ENCODE data around the gene PNPLA6.
A peak's percentile ranks its signal among the peaks of the same experiment; 100 is the strongest.

Gene PNPLA6

DNA sequence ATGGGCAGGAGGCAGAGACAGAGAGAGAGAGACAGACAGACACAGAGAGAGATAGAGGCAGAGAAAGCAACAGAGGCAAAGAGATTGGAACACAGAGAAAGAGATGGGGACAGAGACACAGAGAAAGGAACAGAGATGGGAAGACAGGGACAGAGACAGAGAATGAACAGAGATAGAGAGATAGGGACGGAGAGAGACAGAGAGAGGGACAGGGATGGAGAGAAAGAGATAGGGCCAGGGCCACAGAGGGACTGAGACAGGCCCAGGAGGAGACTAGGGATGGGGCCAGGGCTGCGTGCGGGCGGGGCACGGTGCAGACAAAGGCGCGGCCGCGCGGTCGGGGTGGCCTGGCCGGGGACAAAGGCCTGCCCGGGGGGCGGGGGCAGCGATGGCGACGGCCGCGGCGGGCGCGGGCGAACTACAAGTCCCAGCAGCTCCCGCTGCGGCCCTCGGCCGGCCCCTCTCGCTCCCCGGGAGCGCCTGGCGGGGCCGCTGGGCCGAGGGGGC, 19.8 kb upstream of the PNPLA6 start, which contains the start of gene ZNF358:
Gene ZNF358, plus strand, starts transcription at position 459 of the 507 bp plus-strand sequence. CDS start 3,140 bp downstream, outside the sequence.
- DNase-seq, result peak; percentile 11

DNA sequence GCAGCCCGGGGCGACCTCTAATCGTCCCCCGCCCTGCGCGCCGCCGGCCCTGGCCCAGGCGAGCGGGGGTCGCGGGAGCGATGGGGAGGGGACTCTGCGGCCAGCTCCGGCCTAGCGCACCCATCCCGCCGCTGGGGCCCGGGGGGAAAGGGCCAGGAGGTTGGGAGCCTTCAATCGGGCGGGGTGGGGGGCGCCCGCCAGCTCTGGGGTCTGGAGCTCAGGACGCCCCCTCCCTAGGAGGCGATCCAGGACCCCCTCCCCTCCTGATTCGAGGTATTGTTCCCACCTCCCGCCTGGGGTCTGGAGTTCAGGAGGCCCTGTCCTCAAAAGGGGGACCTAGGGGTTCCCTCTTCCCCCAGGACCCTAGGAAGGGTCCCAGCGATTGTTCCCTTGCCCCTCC, 19.2 kb upstream of the PNPLA6 start:
- DNase-seq, result no peak

DNA sequence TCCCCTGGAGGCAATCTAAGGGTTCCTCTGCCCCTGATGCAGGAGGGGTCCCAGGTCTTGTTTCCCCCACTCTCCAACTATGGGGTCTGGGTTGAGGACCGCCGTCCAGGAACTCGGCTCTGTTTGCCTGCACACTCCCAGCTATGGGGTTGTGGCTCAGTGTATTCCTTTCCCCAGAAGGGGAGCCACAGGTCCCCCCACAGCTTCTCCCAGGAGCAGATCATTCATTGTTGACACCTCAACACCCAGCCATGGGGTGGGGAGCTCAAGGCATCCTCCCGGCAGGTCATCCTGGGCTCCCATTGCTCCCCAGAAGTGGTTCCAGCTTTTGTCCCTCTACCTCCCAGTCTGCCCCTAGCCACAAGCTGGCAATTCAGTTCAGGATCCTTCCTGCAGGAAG, 18.6 kb upstream of the PNPLA6 start:
- no peak for DNase-seq

DNA sequence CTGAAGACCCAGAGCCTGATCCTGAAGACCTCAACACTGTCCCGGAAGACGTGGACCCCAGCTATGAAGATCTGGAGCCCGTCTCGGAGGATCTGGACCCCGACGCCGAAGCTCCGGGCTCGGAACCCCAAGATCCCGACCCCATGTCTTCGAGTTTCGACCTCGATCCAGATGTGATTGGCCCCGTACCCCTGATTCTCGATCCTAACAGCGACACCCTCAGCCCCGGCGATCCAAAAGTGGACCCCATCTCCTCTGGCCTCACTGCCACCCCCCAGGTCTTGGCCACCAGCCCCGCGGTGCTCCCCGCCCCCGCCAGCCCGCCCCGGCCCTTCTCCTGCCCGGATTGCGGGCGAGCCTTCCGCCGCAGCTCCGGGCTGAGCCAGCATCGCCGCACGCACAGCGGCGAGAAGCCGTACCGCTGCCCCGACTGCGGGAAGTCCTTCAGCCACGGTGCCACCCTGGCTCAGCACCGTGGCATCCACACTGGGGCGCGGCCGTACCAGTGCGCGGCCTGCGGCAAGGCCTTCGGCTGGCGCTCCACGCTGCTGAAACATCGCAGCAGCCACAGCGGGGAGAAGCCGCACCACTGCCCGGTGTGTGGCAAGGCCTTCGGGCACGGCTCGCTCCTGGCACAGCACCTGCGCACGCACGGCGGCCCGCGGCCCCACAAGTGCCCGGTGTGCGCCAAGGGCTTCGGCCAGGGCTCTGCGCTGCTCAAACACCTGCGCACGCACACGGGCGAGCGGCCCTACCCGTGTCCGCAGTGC, 16.0 kb upstream of the PNPLA6 start:
- DNase-seq, result no peak

DNA sequence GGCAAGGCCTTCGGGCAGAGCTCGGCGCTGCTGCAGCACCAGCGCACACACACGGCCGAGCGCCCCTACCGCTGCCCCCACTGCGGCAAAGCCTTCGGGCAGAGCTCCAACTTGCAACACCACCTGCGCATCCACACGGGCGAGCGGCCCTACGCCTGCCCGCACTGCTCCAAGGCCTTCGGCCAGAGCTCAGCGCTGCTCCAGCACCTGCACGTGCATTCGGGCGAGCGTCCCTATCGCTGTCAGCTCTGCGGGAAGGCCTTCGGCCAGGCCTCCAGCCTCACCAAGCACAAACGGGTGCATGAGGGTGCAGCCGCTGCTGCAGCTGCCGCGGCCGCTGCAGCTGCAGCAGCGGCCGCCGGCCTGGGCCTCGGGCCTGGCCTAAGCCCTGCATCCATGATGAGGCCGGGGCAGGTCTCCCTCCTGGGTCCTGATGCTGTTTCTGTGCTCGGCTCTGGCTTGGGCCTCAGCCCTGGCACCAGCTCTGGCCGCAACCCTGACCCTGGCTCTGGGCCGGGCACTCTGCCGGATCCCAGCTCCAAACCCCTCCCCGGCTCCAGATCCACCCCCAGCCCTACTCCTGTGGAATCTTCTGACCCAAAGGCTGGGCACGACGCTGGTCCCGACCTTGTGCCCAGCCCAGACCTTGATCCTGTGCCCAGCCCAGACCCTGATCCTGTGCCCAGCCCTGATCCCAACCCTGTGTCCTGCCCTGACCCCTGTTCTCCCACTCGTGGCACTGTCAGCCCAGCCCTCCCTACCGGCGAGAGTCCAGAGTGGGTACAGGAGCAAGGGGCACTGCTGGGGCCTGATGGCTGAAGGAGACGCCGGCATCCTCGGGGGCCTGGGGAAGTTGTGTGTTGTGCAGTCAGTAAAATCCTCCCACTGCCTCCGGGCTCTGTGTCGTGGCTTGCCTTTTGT, 15.1 kb upstream of the PNPLA6 start:
- DNase-seq, result no peak

DNA sequence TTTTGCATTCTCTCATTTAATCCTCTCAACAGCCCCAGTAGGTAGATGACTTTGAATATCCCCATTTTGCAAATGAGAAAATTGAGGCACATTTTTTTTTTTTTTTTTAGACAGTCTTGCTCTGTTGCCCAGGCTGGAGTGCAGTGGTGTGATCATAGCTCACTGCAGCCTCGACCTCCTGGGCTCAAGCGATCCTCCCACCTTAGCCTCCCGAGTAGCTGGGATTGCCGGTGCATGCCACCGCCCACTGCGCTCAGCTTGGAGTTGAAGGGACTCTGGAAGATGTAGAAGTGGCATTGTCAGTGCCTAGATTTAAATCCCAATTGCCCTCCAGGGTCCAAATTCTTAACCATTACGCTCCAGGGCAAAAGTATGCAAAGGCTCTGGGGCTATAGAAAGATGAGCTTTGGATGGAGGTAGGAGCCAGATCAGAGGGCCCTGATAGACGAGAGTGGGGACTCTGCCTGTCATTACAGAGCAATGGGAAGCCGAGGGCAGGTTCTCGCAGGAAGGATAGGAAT, 13.9 kb upstream of the PNPLA6 start:
- no peak for DNase-seq

DNA sequence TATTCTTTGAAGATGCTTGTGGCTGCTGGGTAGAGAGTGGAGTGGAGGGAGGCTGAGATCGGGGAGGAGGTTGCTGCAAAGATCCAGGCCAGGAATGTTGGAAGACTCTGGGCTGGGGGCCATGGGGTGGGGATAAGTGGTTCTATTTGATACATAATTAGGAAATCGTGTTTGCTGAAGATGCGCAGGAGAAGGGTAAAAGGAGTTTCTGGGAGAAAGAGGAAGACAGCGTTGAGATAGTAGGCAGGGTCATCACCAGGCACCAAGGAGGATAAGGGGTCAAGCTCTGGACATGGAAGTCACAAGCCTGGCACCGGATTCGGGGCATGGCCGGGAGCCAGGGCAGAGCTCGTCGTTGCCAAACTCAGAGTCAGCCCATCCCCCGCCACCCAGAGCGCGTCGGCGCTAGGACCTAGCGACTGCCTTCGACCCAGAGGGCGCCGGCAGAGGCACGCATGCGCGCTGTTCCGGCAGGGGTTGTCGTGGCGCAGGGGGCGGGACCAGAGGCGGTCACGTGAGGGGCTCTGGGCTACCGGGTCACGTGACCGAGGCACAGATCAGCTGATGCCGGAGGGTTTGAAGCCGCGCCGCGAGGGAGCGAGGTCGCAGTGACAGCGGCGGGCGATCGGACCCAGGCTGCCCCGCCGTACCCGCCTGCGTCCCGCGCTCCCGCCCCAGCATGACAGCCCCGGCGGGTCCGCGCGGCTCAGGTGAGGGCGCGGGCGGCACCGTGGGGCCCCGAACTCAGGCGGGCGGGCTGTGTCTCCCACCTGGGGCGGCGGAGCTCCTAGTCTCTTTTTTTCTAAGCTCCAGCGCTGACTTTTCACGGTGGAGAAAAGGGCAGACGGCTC, 13.2 kb upstream of the PNPLA6 start, which contains the start of gene MCOLN1:
Gene MCOLN1, plus strand, starts transcription at position 553 of the 851 bp plus-strand sequence. Its CDS starts 127 bp downstream, at position 680.
- peak; percentile 98 for DNase-seq

DNA sequence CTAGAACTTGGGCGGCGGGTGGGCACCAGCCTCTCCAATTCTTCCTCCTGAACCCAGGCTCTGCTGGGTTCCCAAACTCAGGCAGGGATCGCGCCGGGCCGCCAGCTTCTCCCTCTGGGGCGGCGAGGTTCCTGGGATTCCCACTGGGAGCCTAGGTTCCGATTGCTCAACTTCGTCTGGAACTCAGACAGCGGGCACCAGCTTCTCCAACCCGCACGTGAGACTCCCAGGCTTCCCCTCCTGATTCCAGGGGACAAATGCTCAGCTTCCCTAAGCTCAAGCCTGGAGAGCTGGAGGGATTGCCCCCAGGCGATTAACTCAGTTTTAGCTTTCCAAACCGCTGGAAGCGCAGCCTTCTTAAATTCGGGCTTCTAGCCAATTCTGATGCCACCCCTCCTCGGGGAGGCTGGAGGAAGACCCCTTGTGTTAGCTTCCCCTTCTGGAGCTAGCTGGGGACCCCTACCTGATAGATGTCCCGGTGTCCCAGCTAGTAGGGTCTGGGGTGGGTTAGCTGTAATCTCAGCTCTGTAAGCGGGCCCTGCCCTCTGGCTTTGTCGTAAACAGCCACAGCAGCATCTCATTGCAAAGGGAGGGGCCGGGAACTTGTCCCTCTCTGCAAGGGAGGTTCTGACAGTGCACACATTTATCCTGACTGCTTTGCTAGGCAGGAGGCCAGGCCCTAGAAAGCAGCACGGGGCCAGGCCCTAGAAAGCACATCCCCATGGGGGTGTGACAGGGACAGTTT, 12.4 kb upstream of the PNPLA6 start:
- DNase-seq, result no peak

DNA sequence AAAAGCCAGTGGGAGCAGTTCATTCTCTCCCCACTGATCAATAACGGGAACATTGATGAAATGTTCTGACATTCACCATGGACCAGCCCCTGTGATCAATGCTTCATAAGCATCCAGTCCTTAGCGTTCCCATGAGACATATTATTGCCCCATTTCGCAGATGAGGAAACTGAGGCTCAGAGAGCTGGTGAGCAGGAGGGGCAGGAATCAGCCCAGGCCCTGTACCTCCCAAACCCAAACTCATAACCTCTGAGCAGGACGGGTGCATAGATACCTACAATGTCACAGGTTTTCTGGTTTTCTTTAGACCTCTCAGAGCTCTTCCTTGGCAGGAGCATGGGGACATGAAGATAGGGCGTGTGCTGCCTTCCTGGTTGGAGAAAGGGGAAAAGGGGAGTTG, 11.0 kb upstream of the PNPLA6 start:
- no peak for DNase-seq

DNA sequence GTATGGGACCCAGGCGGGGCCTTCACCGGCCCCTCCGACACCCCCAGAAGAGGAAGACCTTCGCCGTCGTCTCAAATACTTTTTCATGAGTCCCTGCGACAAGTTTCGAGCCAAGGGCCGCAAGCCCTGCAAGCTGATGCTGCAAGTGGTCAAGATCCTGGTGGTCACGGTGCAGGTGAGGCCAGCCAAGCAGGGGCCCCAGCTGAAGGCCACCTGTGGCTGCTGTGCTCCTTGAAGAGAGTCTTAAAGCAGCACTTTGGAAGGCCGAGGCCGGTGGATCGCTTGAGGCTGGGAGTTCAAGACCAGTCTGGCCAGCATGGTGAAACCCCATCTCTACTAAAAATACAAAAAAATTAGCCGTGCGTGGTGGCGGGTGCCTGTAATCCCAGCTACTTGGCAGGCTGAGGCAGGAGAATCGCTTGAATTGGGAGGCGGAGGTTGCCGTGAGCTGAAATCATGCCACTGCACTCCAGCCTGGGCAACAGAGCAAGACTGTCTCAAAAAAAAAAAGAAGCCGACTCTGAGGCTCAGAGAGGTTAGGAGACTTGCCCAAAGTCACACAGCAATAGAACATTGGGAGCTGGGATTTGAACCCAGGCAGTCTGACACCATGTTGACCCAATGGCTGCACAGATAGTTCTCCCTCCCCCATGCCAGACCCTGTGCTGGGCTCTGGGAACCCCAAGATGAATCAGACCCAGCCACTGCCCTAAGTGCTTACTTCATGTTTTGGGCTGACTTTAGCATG, 10.4 kb upstream of the PNPLA6 start:
- no peak for DNase-seq

DNA sequence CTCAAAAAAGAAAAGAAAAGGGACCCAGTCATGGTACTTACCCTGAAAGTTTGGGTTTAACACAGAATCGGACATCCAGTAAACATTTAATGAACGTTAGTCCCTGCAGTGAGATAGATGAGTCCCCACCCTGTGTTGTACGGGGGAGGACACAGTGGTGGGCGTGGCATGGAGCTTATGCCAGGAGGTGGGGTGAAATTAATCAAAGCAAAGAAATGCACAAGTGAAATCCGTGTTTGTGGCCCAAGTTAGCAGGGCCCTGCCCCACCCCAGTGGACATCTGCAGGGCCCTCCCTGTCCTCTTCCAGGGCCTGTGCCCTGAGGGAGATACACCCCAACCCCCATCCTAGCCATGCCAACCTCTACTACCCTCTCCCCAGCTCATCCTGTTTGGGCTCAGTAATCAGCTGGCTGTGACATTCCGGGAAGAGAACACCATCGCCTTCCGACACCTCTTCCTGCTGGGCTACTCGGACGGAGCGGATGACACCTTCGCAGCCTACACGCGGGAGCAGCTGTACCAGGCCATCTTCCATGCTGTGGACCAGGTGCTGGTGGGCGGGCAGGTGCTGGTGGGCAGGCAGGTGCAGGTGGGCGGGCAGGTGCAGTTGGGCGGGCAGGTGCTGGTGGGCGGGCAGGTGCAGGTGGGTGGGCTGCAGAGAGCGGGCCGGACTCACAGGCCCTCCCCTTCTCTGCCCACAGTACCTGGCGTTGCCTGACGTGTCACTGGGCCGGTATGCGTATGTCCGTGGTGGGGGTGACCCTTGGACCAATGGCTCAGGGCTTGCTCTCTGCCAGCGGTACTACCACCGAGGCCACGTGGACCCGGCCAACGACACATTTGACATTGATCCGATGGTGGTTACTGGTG, 9.2 kb upstream of the PNPLA6 start:
- DNase-seq, result no peak

DNA sequence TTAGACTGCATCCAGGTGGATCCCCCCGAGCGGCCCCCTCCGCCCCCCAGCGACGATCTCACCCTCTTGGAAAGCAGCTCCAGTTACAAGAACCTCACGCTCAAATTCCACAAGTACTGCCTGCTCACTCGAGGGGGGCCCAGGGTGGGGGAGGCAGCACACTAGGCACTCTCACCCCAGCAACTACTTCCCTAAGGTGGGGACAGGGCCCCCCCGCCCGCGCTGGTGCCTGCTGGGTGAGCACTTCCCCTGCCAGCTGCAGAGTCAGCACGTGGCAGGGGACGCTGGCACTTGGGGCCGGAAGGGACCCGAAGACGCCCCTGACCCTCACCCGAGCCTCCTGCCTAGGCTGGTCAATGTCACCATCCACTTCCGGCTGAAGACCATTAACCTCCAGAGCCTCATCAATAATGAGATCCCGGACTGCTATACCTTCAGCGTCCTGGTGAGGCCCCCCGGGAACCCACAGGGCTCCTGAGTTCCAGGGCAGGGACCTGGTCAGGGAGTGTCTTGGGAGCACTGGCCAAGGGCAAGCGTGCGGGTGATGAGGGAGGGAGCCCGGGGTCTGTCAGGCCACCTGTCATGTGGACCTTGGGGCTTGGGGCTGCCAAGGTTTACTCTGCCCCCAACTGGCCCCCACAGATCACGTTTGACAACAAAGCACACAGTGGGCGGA, 7.9 kb upstream of the PNPLA6 start:
- no peak for DNase-seq

DNA sequence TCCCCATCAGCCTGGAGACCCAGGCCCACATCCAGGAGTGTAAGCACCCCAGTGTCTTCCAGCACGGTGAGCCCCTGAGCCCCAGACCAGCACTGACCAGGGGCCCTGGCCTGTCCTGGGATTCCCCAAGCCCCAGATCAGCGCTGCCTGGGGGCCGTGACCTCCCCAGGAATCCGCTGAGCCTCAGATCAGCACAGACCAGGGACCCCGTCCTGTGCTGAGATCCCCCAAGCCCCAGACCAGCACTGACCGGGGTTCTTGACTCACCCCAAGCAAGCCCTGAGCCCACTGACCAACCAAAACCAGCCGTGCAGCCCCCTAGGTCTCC, 7.4 kb upstream of the PNPLA6 start:
- no peak for DNase-seq

DNA sequence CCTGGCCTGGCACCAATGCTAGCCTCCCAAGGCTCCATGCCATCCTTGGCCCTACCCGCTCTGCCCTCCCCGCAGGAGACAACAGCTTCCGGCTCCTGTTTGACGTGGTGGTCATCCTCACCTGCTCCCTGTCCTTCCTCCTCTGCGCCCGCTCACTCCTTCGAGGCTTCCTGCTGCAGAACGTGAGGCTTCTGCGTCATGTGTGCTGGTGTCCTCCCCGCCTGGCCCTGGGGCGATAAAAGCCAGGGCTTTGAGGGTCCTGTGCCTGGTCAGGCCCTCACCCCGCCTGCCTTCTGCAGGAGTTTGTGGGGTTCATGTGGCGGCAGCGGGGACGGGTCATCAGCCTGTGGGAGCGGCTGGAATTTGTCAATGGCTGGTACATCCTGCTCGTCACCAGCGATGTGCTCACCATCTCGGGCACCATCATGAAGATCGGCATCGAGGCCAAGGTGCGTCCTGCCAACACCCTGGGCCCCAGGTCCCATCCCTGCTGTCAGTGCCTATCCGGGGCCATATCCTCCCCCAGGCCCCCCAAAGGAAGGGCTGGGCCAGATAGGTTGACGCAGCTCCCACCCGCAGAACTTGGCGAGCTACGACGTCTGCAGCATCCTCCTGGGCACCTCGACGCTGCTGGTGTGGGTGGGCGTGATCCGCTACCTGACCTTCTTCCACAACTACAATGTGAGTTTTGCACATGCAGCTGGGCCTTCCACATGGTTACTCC, 6.8 kb upstream of the PNPLA6 start:
- no peak for DNase-seq

DNA sequence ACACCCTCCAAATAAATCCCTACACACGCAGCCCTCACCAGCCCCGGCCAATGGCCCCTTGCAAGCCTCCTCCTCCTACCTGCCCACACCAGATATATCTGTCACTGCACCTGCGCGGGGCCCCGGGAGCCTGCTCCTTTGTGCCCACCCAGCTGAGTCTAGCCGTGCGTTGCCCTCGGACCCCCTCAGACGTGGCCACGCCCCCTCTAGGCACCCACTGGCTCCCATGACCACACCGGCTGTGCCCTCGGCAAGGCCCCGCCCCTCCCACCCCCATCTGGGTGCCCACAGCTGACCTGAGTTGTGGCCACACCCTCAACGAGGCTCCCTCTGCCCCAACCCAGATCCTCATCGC, 6.3 kb upstream of the PNPLA6 start:
- DNase-seq, result no peak

DNA sequence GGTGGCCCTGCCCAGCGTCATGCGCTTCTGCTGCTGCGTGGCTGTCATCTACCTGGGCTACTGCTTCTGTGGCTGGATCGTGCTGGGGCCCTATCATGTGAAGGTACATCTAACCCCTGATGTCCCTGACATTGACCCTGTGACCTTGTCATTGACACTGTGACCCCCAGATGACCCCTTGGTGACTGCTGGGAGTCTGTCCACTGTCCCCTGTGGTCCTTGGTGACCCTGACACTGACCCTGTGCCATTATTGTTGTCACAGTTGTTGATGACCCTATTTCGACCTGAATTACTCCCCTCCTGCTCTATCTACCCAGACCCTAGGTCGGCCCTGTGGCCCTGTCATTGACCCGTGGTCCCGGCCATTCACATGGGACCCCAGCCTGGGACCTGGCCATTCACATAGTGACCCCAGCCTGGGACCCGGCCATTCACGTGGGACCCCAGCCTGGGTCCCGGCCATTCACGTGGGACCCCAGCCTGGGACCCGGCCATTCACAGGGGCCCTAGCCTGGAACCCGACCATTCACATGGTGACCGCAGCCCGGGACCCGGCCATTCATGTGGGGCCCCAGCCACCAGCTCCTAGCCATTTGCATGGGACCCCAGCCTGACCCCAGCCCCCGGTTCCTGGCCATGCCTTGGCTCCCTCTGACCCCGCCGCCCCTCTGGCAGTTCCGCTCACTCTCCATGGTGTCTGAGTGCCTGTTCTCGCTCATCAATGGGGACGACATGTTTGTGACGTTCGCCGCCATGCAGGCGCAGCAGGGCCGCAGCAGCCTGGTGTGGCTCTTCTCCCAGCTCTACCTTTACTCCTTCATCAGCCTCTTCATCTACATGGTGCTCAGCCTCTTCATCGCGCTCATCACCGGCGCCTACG, 5.7 kb upstream of the PNPLA6 start:
- no peak for DNase-seq

DNA sequence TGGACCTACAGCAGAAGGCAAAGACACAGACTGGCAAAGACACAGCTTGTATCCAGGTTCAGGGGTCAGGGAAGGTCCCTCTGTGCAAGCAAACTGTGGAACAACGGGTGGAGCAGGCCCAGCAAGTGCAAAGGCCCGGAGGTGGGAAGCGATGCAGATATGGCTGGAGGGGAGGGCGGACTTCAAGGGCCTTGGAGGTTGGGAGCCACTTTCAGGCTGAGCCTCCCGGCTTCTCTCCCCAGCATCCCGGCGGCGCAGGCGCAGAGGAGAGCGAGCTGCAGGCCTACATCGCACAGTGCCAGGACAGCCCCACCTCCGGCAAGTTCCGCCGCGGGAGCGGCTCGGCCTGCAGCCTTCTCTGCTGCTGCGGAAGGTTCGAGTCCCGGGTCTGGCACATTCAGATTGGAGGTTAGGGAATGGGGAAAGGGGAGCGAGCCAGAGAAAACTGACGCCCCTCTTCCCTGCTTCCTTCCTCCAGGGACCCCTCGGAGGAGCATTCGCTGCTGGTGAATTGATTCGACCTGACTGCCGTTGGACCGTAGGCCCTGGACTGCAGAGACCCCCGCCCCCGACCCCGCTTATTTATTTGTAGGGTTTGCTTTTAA, 2.1 kb upstream of the PNPLA6 start:
- no peak for DNase-seq

Data from effector CD8-positive, alpha-beta T cell (primary cell).